Thyroid gland (tissue), 4 donors: ENCODE data around the gene DLGAP1.

Source experiments
- CTCF ChIP-seq, 6 experiments: fragments of 200-600 bp in 3 of 6; fragments of 450-650 bp in 3 of 6; sonication (generic) in 3 of 6; IDR thresholded peaks; one replicate each; pipeline ENCODE4 v1.5.1; 2016 to 2019; ENCODE audit warnings: antibody characterized with exemption in 6 of 6, mild to moderate bottlenecking in 2 of 6, inconsistent platforms in 1 of 6, moderate library complexity in 1 of 6
- POLR2A ChIP-seq, 2 donors: fragments of 450-650 bp; IDR thresholded peaks; one replicate each; pipeline ENCODE4 v1.6.1; 2017; ENCODE audit warnings: antibody characterized with exemption in 2 of 2, mild to moderate bottlenecking in 2 of 2, moderate library complexity in 1 of 2

- TF ChIP-seq CTCF (IDR thresholded peaks at IDR 0.05) (no peak), POLR2A (IDR thresholded peaks at IDR 0.05) (no peak)
Observed at GRCh38 chr18:3821524-3821923, 633.6 kb downstream of the DLGAP1 start.
